ENCODE data around the gene ZNF205. TPM values are rescaled to one million over a fixed set of nuclear protein-coding genes. Genes with fewer than 3 reads are reported as not detected.
A peak's percentile ranks its signal among the peaks of the same experiment; 100 is the strongest.

ZNF205 gene
- total and polyA plus RNA-seq, 9 of the 15 experiments (the other 6 are each of a cell fraction or from before 2014, with no cell fraction given), result 2.4 to 11.8 (median 5.1) TPM; not detected in 2

- TF ChIP-seq YY1 (IDR thresholded peaks at IDR 0.05; ENCODE audit: borderline replicate concordance in 1 of 3, control insufficient read depth in 1 of 3, extremely low read depth in 1 of 3, insufficient read depth in 3 of 3, insufficient read length in 1 of 3, insufficient replicate concordance in 2 of 3, low read depth in 1 of 3, low read length in 2 of 3), result peak in 2 of 3 experiments; percentile 16 to 51
- TF ChIP-seq, protein P1, sequence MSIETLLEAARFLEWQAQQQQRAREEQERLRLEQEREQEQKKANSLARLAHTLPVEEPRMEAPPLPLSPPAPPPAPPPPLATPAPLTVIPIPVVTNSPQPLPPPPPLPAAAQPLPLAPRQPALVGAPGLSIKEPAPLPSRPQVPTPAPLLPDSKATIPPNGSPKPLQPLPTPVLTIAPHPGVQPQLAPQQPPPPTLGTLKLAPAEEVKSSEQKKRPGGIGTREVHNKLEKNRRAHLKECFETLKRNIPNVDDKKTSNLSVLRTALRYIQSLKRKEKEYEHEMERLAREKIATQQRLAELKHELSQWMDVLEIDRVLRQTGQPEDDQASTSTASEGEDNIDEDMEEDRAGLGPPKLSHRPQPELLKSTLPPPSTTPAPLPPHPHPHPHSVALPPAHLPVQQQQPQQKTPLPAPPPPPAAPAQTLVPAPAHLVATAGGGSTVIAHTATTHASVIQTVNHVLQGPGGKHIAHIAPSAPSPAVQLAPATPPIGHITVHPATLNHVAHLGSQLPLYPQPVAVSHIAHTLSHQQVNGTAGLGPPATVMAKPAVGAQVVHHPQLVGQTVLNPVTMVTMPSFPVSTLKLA (conservative IDR thresholded peaks at IDR 0.05), result peak; percentile 98 to 99; a peak in 3 of 4 replicates
- no peak for TF ChIP-seq ZSCAN29 (IDR thresholded peaks at IDR 0.05)
- TF ChIP-seq U2AF1 (optimal IDR thresholded peaks at IDR 0.05; ENCODE audit: low read depth, low read length), result no peak
- TF ChIP-seq TAF9B (IDR thresholded peaks at IDR 0.05; ENCODE audit: partially characterized antibody), result no peak
- no peak for TF ChIP-seq ZBTB33 (CRISPR knock-in tag; IDR thresholded peaks at IDR 0.05)
- peak; percentile 40; the same call in 1 of the 2 replicates for TF ChIP-seq JUND (IDR thresholded peaks at IDR 0.05; ENCODE audit: borderline replicate concordance, low read depth, low read length)
- TF ChIP-seq JUND (tag; IDR thresholded peaks at IDR 0.05; ENCODE audit: borderline replicate concordance, low read depth, low read length), result no peak; the same call in 2 of the 3 replicates
- no peak for TF ChIP-seq CREBBP (IDR thresholded peaks at IDR 0.05; ENCODE audit: low read depth, low read length)
- peak; percentile 86 for TF ChIP-seq RBBP5 (IDR thresholded peaks at IDR 0.05; ENCODE audit: borderline replicate concordance, insufficient read depth, low read length, poor library complexity, severe bottlenecking)
- TF ChIP-seq TEAD1 (CRISPR knock-in tag; IDR thresholded peaks at IDR 0.05), result no peak
- no peak for TF ChIP-seq ELK1 (CRISPR knock-in tag; IDR thresholded peaks at IDR 0.05)
- no peak for TF ChIP-seq ZBTB43 (CRISPR knock-in tag; IDR thresholded peaks at IDR 0.05)
- peak; percentile 43; the same call in 1 of the 2 replicates for TF ChIP-seq GATAD2B (IDR thresholded peaks at IDR 0.05; ENCODE audit: borderline replicate concordance)
- TF ChIP-seq MBD1 (CRISPR knock-in tag; IDR thresholded peaks at IDR 0.05), result no peak; the same call in 1 of the 2 replicates
- no peak; the same call in 1 of the 2 replicates for TF ChIP-seq NCOR1 (IDR thresholded peaks at IDR 0.05)
- peak; percentile 51 for TF ChIP-seq HDAC2 (IDR thresholded peaks at IDR 0.05)
- TF ChIP-seq RBM14 (IDR thresholded peaks at IDR 0.05; ENCODE audit: borderline replicate concordance, insufficient read depth, low read depth, low read length), result no peak
Measured at GRCh38 chr16:3152277-3152990, 40.0 kb downstream of the ZNF205 start (continued).
